Calu3 (cell line): Measurements from ENCODE around the gene BCLAF1. TPM values are rescaled to one million over a fixed set of nuclear protein-coding genes. Genes with fewer than 3 reads are reported as not detected.
"Not testable (repeated sequence)": the region's sequence is repeated elsewhere in the genome, so short reads cannot be mapped to it uniquely, and the experiment has no call there.

Experiments
- BruUV-seq: library from RNA; stranded (reverse); fragments of 400-500 nt; replicated peaks from 2 replicates; lab custom pipeline; 2021; lab: Mats Ljungman, UMichigan
- CTCF ChIA-PET: fragments of 300-600 bp; sonication (Branson Sonifier 250); formaldehyde crosslinking; loops from one replicate; lab custom pipeline; 2022; ENCODE audit warnings: antibody characterized with exemption; lab: Charles Lee
- DNase-seq: peaks from one replicate; pipeline ENCODE4 v3.0.0; 2022
- H3K27ac Mint-ChIP-seq: one replicate; pipeline ENCODE4 v1.8.0; 2022; ENCODE audit warnings: mixed read lengths; ENCODE audit not compliant: unreplicated experiment
- H3K27me3 Mint-ChIP-seq: one replicate; pipeline ENCODE4 v1.8.0; 2022; ENCODE audit warnings: mixed read lengths; ENCODE audit not compliant: unreplicated experiment
- H3K36me3 Mint-ChIP-seq: one replicate; pipeline ENCODE4 v1.8.0; 2022; ENCODE audit warnings: mild to moderate bottlenecking, moderate library complexity, mixed read lengths; ENCODE audit not compliant: insufficient read depth, unreplicated experiment
- H3K4me1 Mint-ChIP-seq: one replicate; pipeline ENCODE4 v1.8.0; 2022; ENCODE audit warnings: mild to moderate bottlenecking, low read depth, mixed read lengths; ENCODE audit not compliant: unreplicated experiment
- H3K4me3 Mint-ChIP-seq: one replicate; pipeline ENCODE4 v1.8.0; 2022; ENCODE audit warnings: mild to moderate bottlenecking, low read depth, moderate library complexity, mixed read lengths; ENCODE audit not compliant: unreplicated experiment
- H3K9me3 Mint-ChIP-seq: one replicate; pipeline ENCODE4 v1.8.0; 2022; ENCODE audit warnings: low read depth, mixed read lengths; ENCODE audit not compliant: unreplicated experiment
- intact Hi-C: fragments of 100-400 bp; cut with micrococcal nuclease; formaldehyde crosslinking; loops from one replicate; pipeline ENCODE4 v1.10.0; 2022; ENCODE audit not compliant: unreplicated experiment
- total RNA-seq: library from RNA; stranded (reverse); gene quantifications from 2 replicates; pipeline ENCODE4 v1.2.3, GENCODE V29; 2022
- TF ChIP-seq, protein P1 (sequence below): fragments of 200-600 bp; IDR thresholded peaks from one replicate; pipeline ENCODE4 v1.8.0; 2022; ENCODE audit warnings: antibody characterized with exemption; ENCODE audit not compliant: unreplicated experiment

Gene BCLAF1
- total RNA-seq, 1 experiment from 2014 or later = 154 TPM

GRCh38 chr6:136309729-136310311, 20.2 kb upstream of the BCLAF1 start:
- no peak overlapping the region for H3K4me3 Mint-ChIP-seq
- H3K27ac Mint-ChIP-seq = no peak overlapping the region
- no peak for DNase-seq
- H3K36me3 Mint-ChIP-seq = no peaks in the 10 kb centered on the region
- TF ChIP-seq, protein P1, sequence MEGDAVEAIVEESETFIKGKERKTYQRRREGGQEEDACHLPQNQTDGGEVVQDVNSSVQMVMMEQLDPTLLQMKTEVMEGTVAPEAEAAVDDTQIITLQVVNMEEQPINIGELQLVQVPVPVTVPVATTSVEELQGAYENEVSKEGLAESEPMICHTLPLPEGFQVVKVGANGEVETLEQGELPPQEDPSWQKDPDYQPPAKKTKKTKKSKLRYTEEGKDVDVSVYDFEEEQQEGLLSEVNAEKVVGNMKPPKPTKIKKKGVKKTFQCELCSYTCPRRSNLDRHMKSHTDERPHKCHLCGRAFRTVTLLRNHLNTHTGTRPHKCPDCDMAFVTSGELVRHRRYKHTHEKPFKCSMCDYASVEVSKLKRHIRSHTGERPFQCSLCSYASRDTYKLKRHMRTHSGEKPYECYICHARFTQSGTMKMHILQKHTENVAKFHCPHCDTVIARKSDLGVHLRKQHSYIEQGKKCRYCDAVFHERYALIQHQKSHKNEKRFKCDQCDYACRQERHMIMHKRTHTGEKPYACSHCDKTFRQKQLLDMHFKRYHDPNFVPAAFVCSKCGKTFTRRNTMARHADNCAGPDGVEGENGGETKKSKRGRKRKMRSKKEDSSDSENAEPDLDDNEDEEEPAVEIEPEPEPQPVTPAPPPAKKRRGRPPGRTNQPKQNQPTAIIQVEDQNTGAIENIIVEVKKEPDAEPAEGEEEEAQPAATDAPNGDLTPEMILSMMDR = no peak
- no peaks in the 10 kb centered on the region for H3K4me1 Mint-ChIP-seq
- H3K9me3 Mint-ChIP-seq = no peaks in the 10 kb centered on the region
- CTCF ChIA-PET = no interaction called here
- intact Hi-C loops = loop anchor here (10.0 kb wide), 2 partner anchors 475 to 805 kb away; no protein-coding TSS in a partner anchor
- H3K27me3 Mint-ChIP-seq = no peaks in the 10 kb centered on the region
- BruUV-seq = no TSS peak

DNA sequence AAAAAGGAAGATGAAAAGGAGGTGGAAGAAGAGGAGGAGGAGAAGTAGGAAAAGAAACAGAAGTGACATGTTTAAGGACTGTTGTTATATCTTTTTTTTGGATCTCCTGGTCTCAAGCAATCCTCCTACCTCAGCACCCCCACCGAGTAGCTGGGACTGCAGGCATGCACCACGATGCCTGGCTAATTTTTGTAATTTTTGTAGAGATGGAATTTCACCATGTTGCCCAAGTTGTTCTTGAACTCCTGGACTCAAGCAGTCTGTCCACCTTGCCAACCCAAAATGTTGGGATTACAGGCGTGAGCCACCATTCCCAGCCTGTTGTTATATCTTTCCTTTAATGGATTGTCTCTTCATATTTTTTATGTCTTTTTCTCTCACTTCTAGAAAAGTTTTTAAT, 19.5 kb upstream of the BCLAF1 start:
- H3K27me3 Mint-ChIP-seq = no peaks in the 10 kb centered on the region
- intact Hi-C loops = no loop called here
- no peak for DNase-seq
- no peaks in the 10 kb centered on the region for H3K9me3 Mint-ChIP-seq
- no TSS peak for BruUV-seq
- TF ChIP-seq, protein P1 = no peak
- CTCF ChIA-PET = no interaction called here
- H3K36me3 Mint-ChIP-seq = no peaks in the 10 kb centered on the region
- no peak overlapping the region for H3K4me3 Mint-ChIP-seq
- no peak overlapping the region for H3K27ac Mint-ChIP-seq
- H3K4me1 Mint-ChIP-seq = no peaks in the 10 kb centered on the region

DNA sequence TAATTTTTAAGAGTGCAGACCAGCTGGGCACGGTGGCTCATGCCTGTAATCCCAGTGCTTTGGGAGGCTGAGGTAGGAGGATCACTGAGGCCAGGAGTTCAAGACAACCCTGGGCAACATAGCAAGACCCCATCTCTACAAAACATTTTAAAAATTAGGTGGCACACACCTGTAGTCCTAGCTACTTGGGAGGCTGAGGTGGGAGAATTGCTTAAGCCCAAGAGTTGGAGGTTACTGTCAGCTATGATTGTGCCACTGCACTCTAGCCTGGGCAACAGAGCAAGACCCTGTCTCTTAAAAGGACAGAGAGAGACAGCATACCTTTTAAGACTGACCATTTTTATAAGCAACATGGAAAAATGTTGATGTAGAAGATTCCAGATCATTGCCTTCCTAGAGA, 18.8 kb upstream of the BCLAF1 start:
- H3K27me3 Mint-ChIP-seq, H3K4me3 Mint-ChIP-seq, DNase-seq, H3K4me1 Mint-ChIP-seq, H3K27ac Mint-ChIP-seq, BruUV-seq, H3K36me3 Mint-ChIP-seq, CTCF ChIA-PET, H3K9me3 Mint-ChIP-seq, intact Hi-C loops: not testable (repeated sequence)

GRCh38 chr6:136307351-136307750, 17.7 kb upstream of the BCLAF1 start:
- intact Hi-C loops = no loop called here
- Mint-ChIP-seq H3K4me1 (no peaks in the 10 kb centered on the region), H3K9me3 (no peaks in the 10 kb centered on the region), H3K27ac (no peak overlapping the region), H3K4me3 (no peak overlapping the region), H3K36me3 (no peaks in the 10 kb centered on the region), H3K27me3 (no peaks in the 10 kb centered on the region)
- CTCF ChIA-PET = no interaction called here
- no TSS peak for BruUV-seq
- DNase-seq = no peak
- TF ChIP-seq, protein P1 = no peak

- H3K27me3 Mint-ChIP-seq = no peaks in the 10 kb centered on the region
- no peak for DNase-seq
- H3K27ac Mint-ChIP-seq = no peak overlapping the region
- no TSS peak for BruUV-seq
- H3K9me3 Mint-ChIP-seq = no peaks in the 10 kb centered on the region
- intact Hi-C loops = no loop called here
- no peak overlapping the region for H3K4me3 Mint-ChIP-seq
- no peaks in the 10 kb centered on the region for H3K4me1 Mint-ChIP-seq
- no peaks in the 10 kb centered on the region for H3K36me3 Mint-ChIP-seq
- TF ChIP-seq, protein P1 = no peak
- CTCF ChIA-PET = no interaction called here
Observed at GRCh38 chr6:136306466-136306865, 16.8 kb upstream of the BCLAF1 start.
